Measurements from ENCODE around the gene EIF1AX.

DNA sequence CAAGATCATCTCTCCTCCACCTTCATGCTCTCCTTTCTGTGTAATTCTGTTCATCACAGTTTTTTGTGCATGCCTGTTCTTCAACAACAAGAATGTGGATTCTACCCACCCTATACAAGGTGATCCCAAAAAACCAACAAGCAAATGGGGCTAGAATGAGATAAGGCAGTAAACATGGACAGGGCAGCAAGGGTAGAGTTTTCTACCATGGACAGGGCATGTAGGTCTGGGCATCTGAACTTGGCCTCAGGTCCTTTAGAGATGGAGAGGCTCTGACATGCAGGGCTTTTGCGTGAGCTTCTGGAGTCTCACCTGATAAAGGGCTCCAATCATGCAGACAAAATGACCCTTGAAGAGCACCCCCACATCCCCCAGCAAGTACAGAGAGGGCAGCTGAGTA lies 61.4 kb downstream of the EIF1AX start:
- no peak for TF ChIP-seq POLR2A (IDR thresholded peaks at IDR 0.05)
- TF ChIP-seq, protein P1, sequence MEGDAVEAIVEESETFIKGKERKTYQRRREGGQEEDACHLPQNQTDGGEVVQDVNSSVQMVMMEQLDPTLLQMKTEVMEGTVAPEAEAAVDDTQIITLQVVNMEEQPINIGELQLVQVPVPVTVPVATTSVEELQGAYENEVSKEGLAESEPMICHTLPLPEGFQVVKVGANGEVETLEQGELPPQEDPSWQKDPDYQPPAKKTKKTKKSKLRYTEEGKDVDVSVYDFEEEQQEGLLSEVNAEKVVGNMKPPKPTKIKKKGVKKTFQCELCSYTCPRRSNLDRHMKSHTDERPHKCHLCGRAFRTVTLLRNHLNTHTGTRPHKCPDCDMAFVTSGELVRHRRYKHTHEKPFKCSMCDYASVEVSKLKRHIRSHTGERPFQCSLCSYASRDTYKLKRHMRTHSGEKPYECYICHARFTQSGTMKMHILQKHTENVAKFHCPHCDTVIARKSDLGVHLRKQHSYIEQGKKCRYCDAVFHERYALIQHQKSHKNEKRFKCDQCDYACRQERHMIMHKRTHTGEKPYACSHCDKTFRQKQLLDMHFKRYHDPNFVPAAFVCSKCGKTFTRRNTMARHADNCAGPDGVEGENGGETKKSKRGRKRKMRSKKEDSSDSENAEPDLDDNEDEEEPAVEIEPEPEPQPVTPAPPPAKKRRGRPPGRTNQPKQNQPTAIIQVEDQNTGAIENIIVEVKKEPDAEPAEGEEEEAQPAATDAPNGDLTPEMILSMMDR (IDR thresholded peaks at IDR 0.05): no peak
- TF ChIP-seq EP300 (IDR thresholded peaks at IDR 0.05): no peak

Measured in suprapubic skin (tissue), 3 donors.